Measurements from ENCODE around the gene DICER1.

DICER1 gene

GRCh38 chr14:95101736-95102679 lies 55.3 kb downstream of the DICER1 start:
- Histone ChIP-seq H3K36me3 (ENCODE audit: insufficient read depth, low read length) (peaks cover 66% of the 10 kb centered on the region), H3K4me1 (ENCODE audit: insufficient read depth, low read length) (peaks cover 5% of the 10 kb centered on the region), H3K4me3 (ENCODE audit: low read length) (no peak overlapping the region), H2AFZ (ENCODE audit: low read depth, low read length) (no peak overlapping the region), H3K27me3 (ENCODE audit: insufficient read depth, low read length) (no peaks in the 10 kb centered on the region), H3K9me3 (ENCODE audit: low read length) (no peaks in the 10 kb centered on the region)

DNA sequence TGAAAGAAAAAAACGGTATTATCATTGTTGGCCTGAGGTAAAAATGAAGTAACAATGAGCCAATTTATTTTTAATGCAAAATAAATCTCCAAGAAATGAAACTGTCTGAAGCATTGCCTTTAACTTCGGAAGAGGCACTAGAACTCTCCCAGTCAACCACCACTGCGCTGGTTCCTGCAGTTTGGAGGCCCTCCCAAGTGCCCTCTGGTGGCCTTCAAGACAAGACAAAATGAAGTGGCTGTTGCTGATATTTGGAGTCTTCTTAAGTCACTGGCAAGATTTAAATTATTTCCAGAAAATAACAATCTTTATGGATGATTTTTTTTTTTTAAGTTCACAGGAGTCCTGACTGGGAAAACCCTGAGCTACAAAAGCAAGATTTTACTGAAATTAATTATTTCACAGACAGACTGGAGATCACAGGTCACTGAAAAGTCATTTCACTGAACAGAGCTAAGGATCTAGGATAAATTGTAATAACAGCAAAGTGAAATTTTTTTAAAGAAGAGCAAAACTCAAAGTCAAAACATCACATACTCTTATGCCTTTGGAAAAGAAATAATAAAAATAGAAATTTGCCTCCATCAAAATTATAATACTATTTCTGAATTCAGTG lies 58.2 kb downstream of the DICER1 start:
- Histone ChIP-seq H3K27me3 (ENCODE audit: insufficient read depth, low read length) (no peaks in the 10 kb centered on the region), H3K4me1 (ENCODE audit: insufficient read depth, low read length) (peaks cover 30% of the 10 kb centered on the region), H3K4me3 (ENCODE audit: low read length) (no peak overlapping the region), H2AFZ (ENCODE audit: low read depth, low read length) (no peak overlapping the region), H3K9me3 (ENCODE audit: low read length) (no peaks in the 10 kb centered on the region), H3K36me3 (ENCODE audit: insufficient read depth, low read length) (peaks cover 48% of the 10 kb centered on the region)

GRCh38 chr14:95097385-95097784 lies 59.9 kb downstream of the DICER1 start:
- H3K4me1 ChIP-seq (ENCODE audit: insufficient read depth, low read length): peaks cover 30% of the 10 kb centered on the region
- H3K36me3 ChIP-seq (ENCODE audit: insufficient read depth, low read length): peaks cover 48% of the 10 kb centered on the region
- no peaks in the 10 kb centered on the region for H3K27me3 ChIP-seq (ENCODE audit: insufficient read depth, low read length)
- H2AFZ ChIP-seq (ENCODE audit: low read depth, low read length): no peak overlapping the region
- no peak overlapping the region for H3K4me3 ChIP-seq (ENCODE audit: low read length)
- no peaks in the 10 kb centered on the region for H3K9me3 ChIP-seq (ENCODE audit: low read length)

DNA sequence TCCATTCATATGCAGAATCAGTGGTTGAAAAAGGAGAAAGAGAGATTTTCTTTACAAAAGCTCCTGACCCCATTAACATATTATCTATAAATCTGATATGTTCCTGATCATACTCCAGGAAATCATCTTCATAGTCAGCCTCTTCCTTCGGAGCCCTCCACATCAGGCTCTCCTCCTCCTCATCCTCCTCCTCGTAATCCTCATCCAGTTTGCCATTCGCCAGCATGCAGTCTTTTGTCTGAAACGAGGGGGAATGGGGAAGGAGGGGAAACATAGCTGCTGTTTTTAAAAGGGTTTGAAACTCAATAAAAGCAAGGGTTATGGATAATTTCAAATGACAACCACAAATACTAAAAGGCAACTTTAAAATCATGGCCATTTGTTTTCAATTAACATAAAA lies 60.9 kb downstream of the DICER1 start:
- H3K9me3 ChIP-seq (ENCODE audit: low read length): no peaks in the 10 kb centered on the region
- peak overlapping the region; percentile 6 for H3K4me3 ChIP-seq (ENCODE audit: low read length)
- H3K27me3 ChIP-seq (ENCODE audit: insufficient read depth, low read length): no peaks in the 10 kb centered on the region
- H3K36me3 ChIP-seq (ENCODE audit: insufficient read depth, low read length): peaks cover 47% of the 10 kb centered on the region
- H3K4me1 ChIP-seq (ENCODE audit: insufficient read depth, low read length): peaks cover 30% of the 10 kb centered on the region
- H2AFZ ChIP-seq (ENCODE audit: low read depth, low read length): no peak overlapping the region

DNA sequence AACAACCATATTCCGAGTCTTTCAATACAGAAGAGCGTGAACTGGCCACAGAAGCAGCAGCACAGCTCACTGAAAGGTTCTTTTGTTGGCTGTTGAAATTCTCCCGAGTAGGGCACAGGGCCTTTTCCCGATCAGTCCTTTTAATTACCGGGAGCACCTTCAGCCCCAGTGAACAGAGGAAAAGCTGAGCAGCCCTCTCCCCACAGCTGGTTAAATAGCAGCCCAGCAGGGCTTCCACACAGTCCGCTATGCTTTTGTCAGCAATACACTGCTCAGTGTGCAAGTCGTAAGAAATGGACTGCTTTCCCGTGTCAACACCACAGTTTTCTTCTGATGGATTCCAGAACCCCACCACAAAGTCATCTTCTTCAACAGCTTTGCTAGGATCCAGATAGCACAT lies 61.3 kb downstream of the DICER1 start:
- H2AFZ ChIP-seq (ENCODE audit: low read depth, low read length): no peak overlapping the region
- peaks cover 30% of the 10 kb centered on the region for H3K4me1 ChIP-seq (ENCODE audit: insufficient read depth, low read length)
- H3K36me3 ChIP-seq (ENCODE audit: insufficient read depth, low read length): peaks cover 45% of the 10 kb centered on the region
- no peaks in the 10 kb centered on the region for H3K27me3 ChIP-seq (ENCODE audit: insufficient read depth, low read length)
- H3K4me3 ChIP-seq (ENCODE audit: low read length): peak overlapping the region; percentile 6
- no peaks in the 10 kb centered on the region for H3K9me3 ChIP-seq (ENCODE audit: low read length)

GRCh38 chr14:95092723-95093122 lies 64.6 kb downstream of the DICER1 start:
- Histone ChIP-seq H3K4me3 (ENCODE audit: low read length) (no peak overlapping the region), H3K27me3 (ENCODE audit: insufficient read depth, low read length) (no peaks in the 10 kb centered on the region), H3K36me3 (ENCODE audit: insufficient read depth, low read length) (peaks cover 61% of the 10 kb centered on the region), H3K9me3 (ENCODE audit: low read length) (no peaks in the 10 kb centered on the region), H3K4me1 (ENCODE audit: insufficient read depth, low read length) (peaks cover 30% of the 10 kb centered on the region), H2AFZ (ENCODE audit: low read depth, low read length) (no peak overlapping the region)

GRCh38 chr14:95091581-95091980 lies 65.7 kb downstream of the DICER1 start:
- no peaks in the 10 kb centered on the region for H3K9me3 ChIP-seq (ENCODE audit: low read length)
- H3K4me1 ChIP-seq (ENCODE audit: insufficient read depth, low read length): peaks cover 21% of the 10 kb centered on the region
- H3K27me3 ChIP-seq (ENCODE audit: insufficient read depth, low read length): no peaks in the 10 kb centered on the region
- H2AFZ ChIP-seq (ENCODE audit: low read depth, low read length): no peak overlapping the region
- no peak overlapping the region for H3K4me3 ChIP-seq (ENCODE audit: low read length)
- H3K36me3 ChIP-seq (ENCODE audit: insufficient read depth, low read length): peaks cover 71% of the 10 kb centered on the region

- peaks cover 66% of the 10 kb centered on the region for H3K36me3 ChIP-seq (ENCODE audit: insufficient read depth, low read length)
- H2AFZ ChIP-seq (ENCODE audit: low read depth, low read length): no peak overlapping the region
- no peaks in the 10 kb centered on the region for H3K9me3 ChIP-seq (ENCODE audit: low read length)
- no peaks in the 10 kb centered on the region for H3K27me3 ChIP-seq (ENCODE audit: insufficient read depth, low read length)
- no peak overlapping the region for H3K4me3 ChIP-seq (ENCODE audit: low read length)
- H3K4me1 ChIP-seq (ENCODE audit: insufficient read depth, low read length): no peaks in the 10 kb centered on the region
These were observed 68.7 kb downstream of the DICER1 start for GRCh38 chr14:95088665-95089064.

GRCh38 chr14:95087619-95088018 lies 69.7 kb downstream of the DICER1 start:
- Histone ChIP-seq H3K27me3 (ENCODE audit: insufficient read depth, low read length) (no peaks in the 10 kb centered on the region), H3K4me1 (ENCODE audit: insufficient read depth, low read length) (no peaks in the 10 kb centered on the region), H3K9me3 (ENCODE audit: low read length) (no peaks in the 10 kb centered on the region), H3K4me3 (ENCODE audit: low read length) (no peak overlapping the region), H3K36me3 (ENCODE audit: insufficient read depth, low read length) (peaks cover 57% of the 10 kb centered on the region), H2AFZ (ENCODE audit: low read depth, low read length) (no peak overlapping the region)

- Histone ChIP-seq H3K36me3 (ENCODE audit: insufficient read depth, low read length) (peaks cover 39% of the 10 kb centered on the region), H2AFZ (ENCODE audit: low read depth, low read length) (no peak overlapping the region), H3K27me3 (ENCODE audit: insufficient read depth, low read length) (no peaks in the 10 kb centered on the region), H3K4me3 (ENCODE audit: low read length) (no peak overlapping the region), H3K9me3 (ENCODE audit: low read length) (no peaks in the 10 kb centered on the region), H3K4me1 (ENCODE audit: insufficient read depth, low read length) (no peaks in the 10 kb centered on the region)
These were observed 72.0 kb downstream of the DICER1 start for GRCh38 chr14:95085321-95085720.

DNA sequence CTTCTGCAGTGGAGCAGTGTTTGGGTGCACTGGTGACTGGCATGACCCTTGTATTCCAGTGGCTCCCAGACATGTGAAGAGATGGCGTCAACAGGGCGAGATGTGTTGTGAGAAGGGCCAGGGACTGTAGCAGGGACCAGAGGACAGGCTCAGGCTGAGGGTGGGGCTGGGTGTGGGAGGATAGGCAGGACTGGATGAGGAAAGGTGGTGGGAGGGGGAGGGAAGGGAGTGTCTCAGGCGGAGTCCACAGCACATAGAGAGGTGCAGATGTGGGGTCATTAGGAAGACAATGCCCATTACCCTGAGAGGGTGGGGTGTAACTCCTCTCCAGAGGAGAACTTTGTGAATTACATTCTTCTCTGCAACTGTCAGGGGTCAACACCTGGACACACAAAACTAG lies 78.5 kb downstream of the DICER1 start:
- H3K4me1 ChIP-seq (ENCODE audit: insufficient read depth, low read length): no peaks in the 10 kb centered on the region
- H3K4me3 ChIP-seq (ENCODE audit: low read length): no peak overlapping the region
- no peaks in the 10 kb centered on the region for H3K9me3 ChIP-seq (ENCODE audit: low read length)
- no peaks in the 10 kb centered on the region for H3K27me3 ChIP-seq (ENCODE audit: insufficient read depth, low read length)
- no peaks in the 10 kb centered on the region for H3K36me3 ChIP-seq (ENCODE audit: insufficient read depth, low read length)
- H2AFZ ChIP-seq (ENCODE audit: low read depth, low read length): no peak overlapping the region

DNA sequence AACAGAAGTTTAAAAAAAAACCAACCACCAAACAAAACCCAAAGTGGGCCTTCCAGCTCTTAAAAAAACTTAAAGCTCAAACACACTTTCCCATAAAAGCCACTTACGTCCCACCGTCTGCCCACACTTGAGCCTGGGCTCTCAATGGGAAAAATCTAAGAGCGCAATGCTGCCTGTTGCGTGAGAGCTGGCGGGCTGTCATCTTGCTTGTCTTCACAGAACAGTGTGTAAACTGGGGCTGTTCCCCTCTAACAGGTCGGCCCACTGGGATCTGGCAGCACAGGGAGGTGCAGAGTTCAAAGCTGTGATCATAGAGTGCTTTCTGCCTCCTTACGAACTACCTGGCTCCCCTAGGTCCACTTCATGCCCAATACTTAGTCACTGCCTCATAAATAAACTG lies 80.0 kb downstream of the DICER1 start:
- no peak overlapping the region for H2AFZ ChIP-seq (ENCODE audit: low read depth, low read length)
- no peaks in the 10 kb centered on the region for H3K9me3 ChIP-seq (ENCODE audit: low read length)
- no peaks in the 10 kb centered on the region for H3K4me1 ChIP-seq (ENCODE audit: insufficient read depth, low read length)
- H3K4me3 ChIP-seq (ENCODE audit: low read length): no peak overlapping the region
- H3K27me3 ChIP-seq (ENCODE audit: insufficient read depth, low read length): no peaks in the 10 kb centered on the region
- no peaks in the 10 kb centered on the region for H3K36me3 ChIP-seq (ENCODE audit: insufficient read depth, low read length)

GRCh38 chr14:95075789-95076188 lies 81.5 kb downstream of the DICER1 start:
- peaks cover 7% of the 10 kb centered on the region for H3K4me1 ChIP-seq (ENCODE audit: insufficient read depth, low read length)
- no peak overlapping the region for H2AFZ ChIP-seq (ENCODE audit: low read depth, low read length)
- no peaks in the 10 kb centered on the region for H3K9me3 ChIP-seq (ENCODE audit: low read length)
- no peaks in the 10 kb centered on the region for H3K27me3 ChIP-seq (ENCODE audit: insufficient read depth, low read length)
- no peaks in the 10 kb centered on the region for H3K36me3 ChIP-seq (ENCODE audit: insufficient read depth, low read length)
- H3K4me3 ChIP-seq (ENCODE audit: low read length): no peak overlapping the region

All from neuron (in vitro differentiated cells).